PC-3 (cell line): ENCODE data around the gene MISP. TPM values are rescaled to one million over a fixed set of nuclear protein-coding genes. Genes with fewer than 3 reads are reported as not detected.

ENCODE experiments used
- ATAC-seq: fragments of 200-7000 bp; cut with Tn5 transposase; 2 replicates; pipeline ENCODE4 v1.9.1; 2020; ENCODE audit warnings: mild to moderate bottlenecking, moderate library complexity
- BruUV-seq: library from RNA; stranded (reverse); fragments of 400-500 nt; replicated peaks from 2 replicates; lab custom pipeline; 2021; lab: Mats Ljungman, UMichigan
- CTCF ChIA-PET: fragments of 300-600 bp; sonication (Branson Sonifier 250); formaldehyde crosslinking; loops from one replicate; lab custom pipeline; 2022; ENCODE audit warnings: antibody characterized with exemption; lab: Charles Lee
- POLR2A ChIA-PET: fragments of 300-600 bp; sonication (Branson Sonifier 250); formaldehyde crosslinking; loops from one replicate; lab custom pipeline; 2022; ENCODE audit warnings: antibody characterized with exemption; ENCODE audit not compliant: unreplicated experiment; lab: Charles Lee
- DNase-seq: peaks from one replicate; pipeline ENCODE4 v3.0.0-alpha.2; 2015
- H2AFZ ChIP-seq: fragments of 300-600 bp; sonication (generic); 2 replicates; pipeline ENCODE4 v1.6.0; 2016; ENCODE audit warnings: antibody characterized with exemption, low read length
- H3F3A ChIP-seq: fragments of 300-600 bp; sonication (generic); one replicate; pipeline ENCODE4 v1.6.0; 2017; ENCODE audit warnings: antibody characterized with exemption, low read length, control low read depth, mild to moderate bottlenecking; ENCODE audit not compliant: unreplicated experiment
- H3K27ac ChIP-seq: fragments of 300-600 bp; sonication (generic); 2 replicates; pipeline ENCODE4 v1.5.1; 2016; ENCODE audit warnings: mild to moderate bottlenecking, low read length
- H3K27me3 ChIP-seq: fragments of 300-600 bp; sonication (generic); 2 replicates; pipeline ENCODE4 v1.6.1; 2016; ENCODE audit warnings: low read length, mixed read lengths
- H3K36me3 ChIP-seq: fragments of 300-600 bp; sonication (generic); 2 replicates; pipeline ENCODE4 v1.6.1; 2016; ENCODE audit warnings: low read depth, mixed run types, low read length, mixed read lengths
- H3K4me1 ChIP-seq: fragments of 300-600 bp; sonication (generic); 2 replicates; pipeline ENCODE4 v1.5.1; 2016; ENCODE audit warnings: low read length; ENCODE audit not compliant: insufficient read depth
- H3K4me2 ChIP-seq: fragments of 300-600 bp; sonication (generic); 2 replicates; pipeline ENCODE4 v1.6.0; 2016; ENCODE audit warnings: low read length
- H3K4me3 ChIP-seq: fragments of 300-600 bp; sonication (generic); 2 replicates; pipeline ENCODE4 v1.5.1; 2016; ENCODE audit warnings: mild to moderate bottlenecking, low read length, mixed read lengths
- H3K79me2 ChIP-seq: fragments of 300-600 bp; sonication (generic); 2 replicates; pipeline ENCODE4 v1.6.1; 2017; ENCODE audit warnings: low read length, mixed read lengths
- H3K9ac ChIP-seq: fragments of 300-600 bp; sonication (generic); 2 replicates; pipeline ENCODE4 v1.6.0; 2016; ENCODE audit warnings: mild to moderate bottlenecking, low read length
- H3K9me2 ChIP-seq: fragments of 300-600 bp; sonication (generic); replicated peaks from 2 replicates; pipeline ENCODE4 v1.6.1; 2016; ENCODE audit warnings: mixed run types, low read length, mixed read lengths
- H3K9me3 ChIP-seq: fragments of 300-600 bp; sonication (generic); 2 replicates; pipeline ENCODE4 v1.6.1; 2016; ENCODE audit warnings: low read length, mixed read lengths
- H4K20me1 ChIP-seq: fragments of 300-600 bp; sonication (generic); 2 replicates; pipeline ENCODE4 v1.6.1; 2016; ENCODE audit warnings: low read length, mixed read lengths
- EZH2 ChIP-seq: fragments of 300-600 bp; sonication (generic); IDR thresholded peaks from one replicate; pipeline ENCODE4 v1.6.1; 2017; ENCODE audit warnings: antibody characterized with exemption, mild to moderate bottlenecking, low read length; ENCODE audit not compliant: unreplicated experiment
- EZH2phosphoT487 ChIP-seq: fragments of 300-600 bp; sonication (generic); IDR thresholded peaks from 2 replicates; pipeline ENCODE4 v1.6.1; 2018; ENCODE audit warnings: mild to moderate bottlenecking, antibody characterized with exemption, low read length, borderline replicate concordance
- intact Hi-C: fragments of 100-400 bp; cut with micrococcal nuclease; formaldehyde crosslinking; loops from 2 replicates; pipeline ENCODE4 v1.9.0; 2023
- total RNA-seq: library from RNA; depleted of rRNA; stranded (reverse); fragments of >200 nt; gene quantifications from 2 replicates; pipeline ENCODE4 v1.2.3, GENCODE V29; 2014
- TF ChIP-seq, protein P1 (sequence below): fragments of 300-600 bp; sonication (generic); conservative IDR thresholded peaks from 2 replicates; pipeline ENCODE4 v1.5.1; 2017; ENCODE audit warnings: antibody characterized with exemption, low read depth, mild to moderate bottlenecking, low read length

MISP gene
- total RNA-seq, 1 experiment from 2014 or later, result 115 TPM

DNA sequence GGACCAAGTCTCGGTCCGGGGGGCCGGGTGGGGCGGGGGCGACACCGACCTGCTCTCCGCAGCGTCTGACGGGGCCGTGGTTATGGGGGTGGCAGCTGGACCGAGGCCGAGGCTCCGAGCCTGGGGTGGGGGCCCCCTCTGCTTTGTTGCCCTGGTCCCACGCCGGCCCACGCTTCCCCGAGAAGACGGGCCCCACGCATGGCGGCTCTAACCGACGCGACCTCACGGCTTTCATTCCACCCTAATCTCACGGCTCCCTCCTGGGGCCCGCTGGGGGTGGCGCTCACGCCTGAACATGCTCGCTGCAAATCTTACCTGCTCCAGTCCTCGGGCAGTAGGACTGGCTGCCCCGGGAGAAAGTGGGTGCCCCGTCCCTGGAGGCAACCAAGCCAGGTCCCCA, 14.8 kb upstream of the MISP start:
- Histone ChIP-seq H3F3A (no peaks in the 10 kb centered on the region), H3K4me2 (no peak overlapping the region), H3K9me3 (no peaks in the 10 kb centered on the region), H3K9me2 (no peaks in the 10 kb centered on the region), H3K79me2 (no peaks in the 10 kb centered on the region), H3K27ac (no peak overlapping the region), H3K4me3 (no peak overlapping the region), H2AFZ (no peak overlapping the region), H3K9ac (no peak overlapping the region), H3K4me1 (no peaks in the 10 kb centered on the region), H4K20me1 (no peaks in the 10 kb centered on the region), H3K27me3 (no peaks in the 10 kb centered on the region), H3K36me3 (no peaks in the 10 kb centered on the region)
- ChIA-PET CTCF (no interaction called here), POLR2A (no interaction called here)
- DNase-seq (no peak), ATAC-seq (no peak)
- TF ChIP-seq, protein P1, sequence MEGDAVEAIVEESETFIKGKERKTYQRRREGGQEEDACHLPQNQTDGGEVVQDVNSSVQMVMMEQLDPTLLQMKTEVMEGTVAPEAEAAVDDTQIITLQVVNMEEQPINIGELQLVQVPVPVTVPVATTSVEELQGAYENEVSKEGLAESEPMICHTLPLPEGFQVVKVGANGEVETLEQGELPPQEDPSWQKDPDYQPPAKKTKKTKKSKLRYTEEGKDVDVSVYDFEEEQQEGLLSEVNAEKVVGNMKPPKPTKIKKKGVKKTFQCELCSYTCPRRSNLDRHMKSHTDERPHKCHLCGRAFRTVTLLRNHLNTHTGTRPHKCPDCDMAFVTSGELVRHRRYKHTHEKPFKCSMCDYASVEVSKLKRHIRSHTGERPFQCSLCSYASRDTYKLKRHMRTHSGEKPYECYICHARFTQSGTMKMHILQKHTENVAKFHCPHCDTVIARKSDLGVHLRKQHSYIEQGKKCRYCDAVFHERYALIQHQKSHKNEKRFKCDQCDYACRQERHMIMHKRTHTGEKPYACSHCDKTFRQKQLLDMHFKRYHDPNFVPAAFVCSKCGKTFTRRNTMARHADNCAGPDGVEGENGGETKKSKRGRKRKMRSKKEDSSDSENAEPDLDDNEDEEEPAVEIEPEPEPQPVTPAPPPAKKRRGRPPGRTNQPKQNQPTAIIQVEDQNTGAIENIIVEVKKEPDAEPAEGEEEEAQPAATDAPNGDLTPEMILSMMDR, result no peak
- no peak for TF ChIP-seq EZH2
- no peak for TF ChIP-seq EZH2phosphoT487
- no TSS peak for BruUV-seq
- intact Hi-C loops, result no loop called here

DNA sequence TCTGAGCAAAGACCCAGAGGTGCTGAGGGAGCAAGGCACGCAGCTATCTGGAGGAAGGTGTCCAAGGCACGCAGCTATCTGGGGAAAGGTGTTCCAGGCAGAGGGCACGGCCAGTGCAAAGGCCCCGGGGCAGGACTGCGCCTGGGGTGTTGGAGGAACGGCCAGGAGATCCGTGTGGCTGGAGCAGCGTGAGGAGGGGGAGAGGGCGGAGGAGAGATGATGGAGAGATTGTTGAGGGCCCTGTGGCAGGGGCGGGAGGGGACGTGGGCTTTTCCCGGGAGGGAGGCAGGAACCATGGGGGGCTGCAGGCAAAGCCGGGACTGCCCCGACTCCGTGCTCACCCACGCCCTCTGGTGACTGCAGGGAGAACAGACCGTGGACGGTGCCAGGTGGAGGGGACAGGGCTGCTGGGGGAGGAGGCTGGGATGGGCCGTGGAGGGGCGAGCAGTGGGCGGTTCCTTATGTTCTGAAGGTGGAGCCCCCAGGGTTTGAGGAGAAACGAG, 13.3 kb upstream of the MISP start:
- BruUV-seq, result no TSS peak
- no peaks in the 10 kb centered on the region for H3K9me2 ChIP-seq
- no peak overlapping the region for H2AFZ ChIP-seq
- no peak overlapping the region for H3K4me2 ChIP-seq
- H3K79me2 ChIP-seq, result no peaks in the 10 kb centered on the region
- POLR2A ChIA-PET, result interaction anchor here (0.6 to 0.7 kb wide), 2 partner anchors 14 to 58 kb away, joined by 3 to 5 read pairs; no protein-coding TSS in a partner anchor
- H3K27ac ChIP-seq, result no peak overlapping the region
- H3K9ac ChIP-seq, result no peak overlapping the region
- TF ChIP-seq, protein P1, result peak; percentile 54
- TF ChIP-seq EZH2, result no peak
- intact Hi-C loops, result no loop called here
- H3K9me3 ChIP-seq, result no peaks in the 10 kb centered on the region
- no peak overlapping the region for H3K4me3 ChIP-seq
- H4K20me1 ChIP-seq, result no peaks in the 10 kb centered on the region
- DNase-seq, result peak; percentile 48
- no peaks in the 10 kb centered on the region for H3K36me3 ChIP-seq
- H3K27me3 ChIP-seq, result no peaks in the 10 kb centered on the region
- peak; percentile 72 for ATAC-seq
- CTCF ChIA-PET, result no interaction called here
- H3F3A ChIP-seq, result no peaks in the 10 kb centered on the region
- no peaks in the 10 kb centered on the region for H3K4me1 ChIP-seq

DNA sequence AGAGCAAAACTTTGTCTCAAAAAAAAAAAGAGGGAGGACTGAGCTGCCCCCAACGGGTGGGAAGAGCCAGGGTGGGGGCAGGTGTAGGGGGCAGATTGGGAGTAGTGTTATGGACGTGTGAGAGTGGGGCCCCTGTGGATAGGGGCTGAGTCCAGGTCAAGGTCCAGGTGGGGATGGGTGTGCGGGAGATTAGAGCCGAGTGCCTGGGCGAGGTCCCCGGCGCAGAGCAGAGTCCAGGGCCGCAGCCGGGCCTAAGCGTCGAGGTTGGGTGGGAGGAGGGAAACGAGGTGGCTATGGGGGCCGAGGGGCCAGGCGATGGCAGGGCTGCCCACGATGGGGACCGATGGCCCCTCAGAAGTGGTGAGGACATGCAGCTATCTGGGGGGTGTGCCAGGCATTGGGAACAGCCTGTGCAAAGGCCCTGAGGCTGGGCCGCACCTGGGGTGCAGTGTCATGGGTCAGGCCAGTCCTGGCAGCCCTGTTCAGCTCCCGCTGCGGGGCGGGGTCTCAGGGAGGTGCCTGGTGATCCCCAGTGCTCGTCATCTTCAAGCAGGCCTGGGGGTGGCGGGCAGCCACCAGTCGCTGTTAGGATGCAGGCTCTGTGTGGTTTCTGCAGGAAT, 12.3 kb upstream of the MISP start:
- no peak overlapping the region for H3K27ac ChIP-seq
- no peaks in the 10 kb centered on the region for H3K9me2 ChIP-seq
- ATAC-seq (no peak), DNase-seq (no peak)
- no TSS peak for BruUV-seq
- no peaks in the 10 kb centered on the region for H3K9me3 ChIP-seq
- no peaks in the 10 kb centered on the region for H3K36me3 ChIP-seq
- ChIA-PET CTCF (no interaction called here), POLR2A (interaction anchor here (0.7 kb wide), 1 partner anchor 59 kb away, joined by 5 read pairs; no protein-coding TSS in a partner anchor)
- intact Hi-C loops, result no loop called here
- no peaks in the 10 kb centered on the region for H4K20me1 ChIP-seq
- H3K4me3 ChIP-seq, result no peak overlapping the region
- no peak overlapping the region for H2AFZ ChIP-seq
- H3K4me1 ChIP-seq, result no peaks in the 10 kb centered on the region
- TF ChIP-seq EZH2phosphoT487 (no peak), EZH2 (no peak)
- TF ChIP-seq, protein P1, result no peak
- H3K9ac ChIP-seq, result no peak overlapping the region
- no peaks in the 10 kb centered on the region for H3K27me3 ChIP-seq
- no peaks in the 10 kb centered on the region for H3K79me2 ChIP-seq
- no peak overlapping the region for H3K4me2 ChIP-seq
- H3F3A ChIP-seq, result no peaks in the 10 kb centered on the region
